GM18868 (cell line): ENCODE results near the gene TRIM38.
"Not testable (repeated sequence)": the region's sequence is repeated elsewhere in the genome, so short reads cannot be mapped to it uniquely, and the experiment has no call there.

Source experiments
- ATAC-seq: cut with Tn5 transposase; IDR thresholded peaks from one replicate; pipeline ENCODE4 v1.9.1; 2021; ENCODE audit warnings: mild to moderate bottlenecking, moderate library complexity; ENCODE audit not compliant: unreplicated experiment

The TRIM38 gene

DNA sequence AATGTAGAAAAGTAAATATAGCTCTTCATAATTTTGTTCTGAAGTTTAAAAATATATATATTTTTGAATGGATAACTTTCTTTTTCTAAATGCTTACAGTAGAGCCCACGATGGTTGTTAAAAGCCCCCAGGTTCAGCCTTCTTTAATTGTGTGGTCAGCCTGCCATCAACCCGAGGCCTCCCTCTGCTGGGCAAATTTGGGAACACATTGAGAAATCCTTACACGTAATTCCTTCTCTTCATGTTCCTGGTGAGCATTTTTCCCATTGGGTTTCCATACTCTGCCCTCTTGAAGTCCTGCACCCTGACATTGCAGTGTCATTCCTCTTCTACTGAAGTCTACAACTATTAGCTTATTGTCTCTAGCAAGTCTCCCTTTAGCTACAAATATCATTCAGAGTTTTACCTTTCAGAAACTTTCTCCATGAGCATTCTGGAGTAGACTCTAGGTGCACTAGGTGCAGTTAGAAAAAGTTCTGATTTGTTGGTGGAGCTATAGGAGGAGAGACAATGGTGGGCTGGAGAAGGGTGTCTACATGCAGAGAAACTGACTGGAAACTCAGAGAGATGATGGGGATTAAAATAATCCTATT, 40.6 kb downstream of the TRIM38 start:
- peak; percentile 53 for ATAC-seq

DNA sequence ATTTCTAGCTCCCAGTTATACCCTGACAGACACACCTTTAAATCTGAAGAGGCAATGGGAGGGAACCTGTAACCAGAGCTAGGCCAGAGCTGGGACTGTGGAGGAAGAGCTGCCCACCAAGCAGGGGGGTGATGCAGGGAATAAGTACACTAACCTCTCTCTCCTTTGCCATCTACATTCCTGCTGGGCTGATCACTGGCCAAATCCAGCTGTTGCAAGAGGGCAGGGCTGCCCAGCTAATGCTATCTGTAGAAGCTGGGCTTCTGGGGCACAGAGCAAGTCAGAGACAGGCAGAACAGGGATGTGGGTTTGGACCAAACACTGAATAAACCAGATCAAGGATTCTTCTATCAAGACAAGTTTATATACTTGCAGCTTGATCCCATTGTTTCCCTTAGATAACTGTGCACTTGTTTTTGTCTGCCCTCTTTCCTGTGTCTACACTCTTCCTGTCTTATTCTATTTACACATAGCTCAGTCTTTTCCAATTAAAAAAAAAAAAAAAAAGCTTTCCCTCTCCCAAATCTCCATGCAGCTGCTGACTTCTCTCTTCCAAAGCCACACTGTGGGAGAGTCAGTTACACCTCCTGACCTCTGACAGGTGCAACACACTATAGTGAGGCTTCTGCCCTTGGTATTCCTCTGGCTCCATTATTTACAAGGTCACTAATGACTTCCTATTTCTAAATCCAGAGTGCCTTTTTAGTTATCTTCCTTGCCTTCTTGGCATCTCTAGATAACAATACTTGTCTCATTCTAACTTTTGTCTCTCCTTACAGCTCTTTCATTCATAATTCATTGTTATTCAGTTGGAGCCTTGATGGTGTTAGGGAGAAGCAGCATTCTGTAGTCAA, 43.7 kb downstream of the TRIM38 start:
- no peak for ATAC-seq

DNA sequence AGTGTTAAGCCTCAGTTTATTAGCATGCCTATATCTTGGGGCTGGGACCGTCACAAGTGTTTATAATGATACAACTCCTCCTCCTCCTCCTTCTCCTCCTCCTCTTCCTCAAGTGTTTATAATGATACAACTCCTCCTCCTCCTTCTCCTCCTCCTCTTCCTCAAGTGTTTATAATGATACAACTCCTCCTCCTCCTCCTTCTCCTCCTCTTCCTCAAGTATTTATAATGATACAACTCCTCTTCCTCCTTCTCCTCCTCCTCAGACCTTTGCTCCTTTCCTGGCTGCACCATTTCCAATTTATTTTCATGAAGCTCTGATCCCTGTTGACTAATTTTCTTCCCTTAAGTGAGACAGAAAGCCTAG, 44.3 kb downstream of the TRIM38 start:
- not testable (repeated sequence) for ATAC-seq

DNA sequence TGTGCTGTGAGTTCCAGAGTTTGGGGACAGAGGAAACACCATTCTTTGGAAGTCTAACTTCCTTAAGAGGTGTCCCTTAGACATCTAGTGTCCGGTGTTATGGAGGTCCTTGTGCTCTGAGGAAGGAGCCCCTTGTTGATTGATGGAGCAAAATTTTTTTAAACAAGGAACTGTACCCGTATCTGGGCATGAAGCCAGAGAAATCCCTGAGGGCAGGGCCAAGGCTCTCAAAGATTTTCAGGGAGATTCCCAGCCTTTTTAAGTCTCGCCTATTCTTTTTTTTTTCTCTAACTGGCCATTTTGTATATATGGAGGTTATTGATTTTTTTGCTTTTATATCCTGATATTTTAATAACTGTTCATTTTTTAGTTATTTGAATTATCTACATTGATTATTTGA, 45.9 kb downstream of the TRIM38 start:
- no peak for ATAC-seq

DNA sequence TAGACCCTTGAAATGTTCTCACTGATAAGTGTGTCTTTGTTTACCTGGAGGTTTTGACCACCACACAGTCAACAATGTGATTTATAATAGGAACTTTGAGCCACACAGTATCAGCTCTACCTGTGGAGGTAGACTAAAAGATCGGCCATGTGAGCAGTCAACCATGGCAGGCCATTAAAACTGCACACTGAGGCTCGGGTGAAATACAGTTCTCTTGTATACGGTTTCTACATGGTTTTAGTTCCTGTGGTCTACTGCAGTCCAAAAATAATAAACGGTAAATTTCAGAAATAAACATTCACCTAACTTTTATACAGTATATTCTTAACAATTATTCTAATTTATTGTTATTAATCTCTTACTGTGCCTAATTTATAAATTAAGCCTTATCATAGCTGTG, 47.2 kb downstream of the TRIM38 start:
- ATAC-seq, result no peak

DNA sequence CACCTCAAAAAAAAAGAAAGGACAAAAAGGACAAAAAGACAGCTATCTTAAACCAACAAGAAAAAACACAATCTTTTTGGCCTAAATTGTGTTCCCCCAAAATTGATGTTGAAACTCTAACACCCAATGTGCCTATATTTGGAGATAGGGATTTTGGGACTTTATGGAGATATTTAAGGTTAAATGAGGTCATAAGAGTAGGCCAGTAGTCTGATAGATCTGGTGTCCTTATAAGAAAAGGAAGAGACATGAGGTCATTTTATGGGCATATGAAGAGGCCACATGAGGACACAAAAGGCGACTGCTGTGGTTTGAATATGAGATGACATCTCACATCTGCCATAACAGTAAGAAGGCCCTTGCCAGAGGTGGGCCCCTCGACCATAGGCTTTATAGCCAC, 49.5 kb downstream of the TRIM38 start:
- ATAC-seq, result no peak

DNA sequence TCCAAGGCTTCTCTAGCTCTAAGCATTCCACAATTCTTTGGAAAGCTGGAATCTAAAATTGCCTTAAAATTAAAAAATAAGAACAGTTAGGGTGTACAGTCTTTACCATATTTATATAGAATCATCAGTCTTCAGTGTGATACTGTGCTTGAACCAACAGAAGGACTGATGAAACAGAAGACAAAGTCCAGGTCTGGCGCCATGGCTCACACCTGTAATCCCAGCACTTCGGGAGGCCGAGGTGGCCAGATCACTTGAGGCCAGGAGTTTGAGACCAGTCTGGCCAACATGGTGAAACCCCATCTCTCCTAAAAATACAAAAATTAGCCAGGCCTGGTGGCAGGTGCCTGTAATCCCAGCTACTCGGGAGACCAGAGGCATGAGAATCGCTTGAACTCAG, 51.8 kb downstream of the TRIM38 start:
- not testable (repeated sequence) for ATAC-seq

DNA sequence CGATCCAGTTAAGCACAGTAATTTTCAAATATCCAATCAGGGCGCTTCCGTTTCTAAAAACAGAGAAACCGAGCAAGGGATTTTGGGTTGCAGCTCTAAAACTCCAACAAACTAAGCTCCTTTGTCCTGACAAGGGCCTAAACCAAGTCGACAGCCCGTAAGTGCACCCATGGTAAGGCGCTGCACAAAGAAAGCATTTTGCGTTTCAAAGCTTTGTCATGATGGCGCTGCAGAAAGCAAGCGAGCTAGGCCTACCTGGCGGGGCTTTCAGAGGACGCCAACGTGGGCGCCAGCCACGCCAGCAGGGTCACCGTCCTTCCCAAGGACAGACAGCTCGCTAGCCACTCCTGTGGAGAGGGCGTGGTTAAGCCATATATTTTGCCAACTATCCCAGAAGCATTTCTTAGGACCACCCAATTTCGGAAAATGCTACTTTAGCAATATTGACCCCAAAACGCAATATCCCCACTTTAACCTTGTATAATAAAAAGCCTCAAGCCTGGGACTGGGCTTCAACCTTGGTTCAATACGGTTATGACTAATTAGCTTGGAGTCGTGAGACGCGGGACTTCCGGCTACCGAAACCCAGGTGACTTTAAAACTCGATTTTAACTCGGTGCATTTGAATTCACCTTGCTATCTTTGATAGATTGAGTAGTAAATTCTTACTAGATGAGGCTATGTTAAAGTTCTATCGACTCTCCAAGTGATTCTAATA, 53.8 kb downstream of the TRIM38 start:
- no peak for ATAC-seq

DNA sequence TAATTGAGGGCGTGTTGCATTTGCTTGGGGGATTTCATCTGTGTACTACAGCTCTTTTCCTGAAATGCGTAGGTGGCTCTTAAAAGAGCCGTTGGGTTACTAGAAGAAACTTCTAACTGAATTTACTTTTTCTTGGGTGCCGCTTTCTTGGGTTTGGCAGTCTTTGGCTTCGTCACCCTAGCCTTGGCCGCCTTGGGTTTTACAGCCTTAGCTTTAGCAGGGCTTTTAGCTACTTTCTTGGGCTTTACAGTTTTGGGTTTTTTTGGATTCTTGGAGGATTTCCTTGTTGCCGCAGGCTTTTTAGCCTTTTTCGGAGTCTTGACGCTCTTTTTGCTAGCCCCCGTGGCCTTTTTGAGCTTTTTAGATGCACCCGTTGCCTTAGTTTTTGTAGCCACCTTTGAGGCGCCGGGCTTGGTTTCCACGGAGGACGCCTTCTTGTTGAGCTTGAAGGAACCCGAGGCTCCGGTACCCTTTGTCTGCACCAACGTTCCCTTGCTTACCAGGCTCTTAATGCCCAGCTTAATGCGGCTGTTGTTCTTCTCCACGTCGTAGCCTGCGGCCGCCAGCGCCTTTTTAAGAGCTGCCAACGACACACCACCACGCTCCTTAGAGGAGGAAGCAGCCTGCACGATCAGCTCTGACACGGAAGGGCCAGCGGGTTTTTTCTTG, 54.5 kb downstream of the TRIM38 start:
- ATAC-seq, result no peak

DNA sequence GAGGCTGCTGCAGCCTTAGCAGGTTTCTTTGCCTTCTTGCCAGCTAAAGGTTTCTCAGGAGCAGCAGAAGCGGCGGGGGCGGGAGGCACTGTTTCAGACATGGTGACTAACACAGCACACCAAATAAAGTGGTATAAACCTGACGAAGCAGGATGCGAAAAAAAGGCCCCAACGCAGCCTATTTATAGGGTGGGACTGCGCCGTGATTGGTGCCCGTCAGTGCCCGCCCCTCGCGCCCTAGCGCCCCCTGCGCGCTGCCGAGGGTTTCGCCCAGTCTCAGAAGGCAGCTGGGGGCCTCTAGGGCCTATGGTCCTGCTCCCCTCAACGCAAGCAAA, 55.0 kb downstream of the TRIM38 start:
- no peak for ATAC-seq

DNA sequence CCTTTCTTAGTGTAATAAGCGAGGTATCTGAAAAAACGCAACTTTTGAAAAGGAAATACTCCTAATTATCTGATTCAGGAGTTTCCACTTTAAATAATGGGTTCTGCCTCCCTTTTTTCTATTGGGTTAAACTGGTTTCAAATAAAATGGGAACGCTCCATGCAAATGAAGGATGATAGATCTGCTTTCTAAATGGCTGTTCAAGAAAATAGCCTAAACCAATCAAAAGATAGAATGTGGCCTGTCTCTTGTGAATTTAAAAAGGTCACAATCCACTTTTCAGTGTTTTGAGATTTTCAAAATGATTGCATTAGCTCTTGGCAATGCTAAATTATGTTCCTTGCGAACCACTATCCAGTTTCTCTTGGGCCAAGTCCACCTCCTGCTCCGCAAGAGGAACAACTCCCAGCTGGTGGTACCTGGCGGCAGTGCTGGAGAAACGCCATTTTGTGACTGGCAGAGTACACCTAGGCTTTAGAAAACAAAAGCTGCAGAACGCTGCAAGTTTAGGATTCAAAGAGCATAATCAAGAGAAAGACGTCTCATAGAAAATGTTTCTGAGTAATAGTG, 56.7 kb downstream of the TRIM38 start:
- ATAC-seq, result no peak

DNA sequence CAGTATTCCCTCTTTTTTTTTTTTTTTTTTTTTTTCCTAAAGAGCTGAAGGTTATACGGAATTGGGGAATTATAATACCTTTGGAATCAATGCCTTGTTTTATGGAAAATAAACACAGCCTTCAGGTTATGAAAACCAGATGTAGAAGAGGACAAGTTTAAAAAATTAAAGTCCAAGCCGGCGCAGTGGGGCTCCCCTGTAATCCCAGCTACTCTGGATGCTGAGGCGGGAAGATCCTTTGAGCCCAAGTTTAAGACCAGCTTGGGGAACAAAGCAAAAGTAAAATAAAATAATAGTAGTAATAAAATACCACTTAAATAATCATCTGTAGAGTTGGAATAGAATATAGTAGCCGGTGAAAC, 57.3 kb downstream of the TRIM38 start:
- ATAC-seq, result no peak

DNA sequence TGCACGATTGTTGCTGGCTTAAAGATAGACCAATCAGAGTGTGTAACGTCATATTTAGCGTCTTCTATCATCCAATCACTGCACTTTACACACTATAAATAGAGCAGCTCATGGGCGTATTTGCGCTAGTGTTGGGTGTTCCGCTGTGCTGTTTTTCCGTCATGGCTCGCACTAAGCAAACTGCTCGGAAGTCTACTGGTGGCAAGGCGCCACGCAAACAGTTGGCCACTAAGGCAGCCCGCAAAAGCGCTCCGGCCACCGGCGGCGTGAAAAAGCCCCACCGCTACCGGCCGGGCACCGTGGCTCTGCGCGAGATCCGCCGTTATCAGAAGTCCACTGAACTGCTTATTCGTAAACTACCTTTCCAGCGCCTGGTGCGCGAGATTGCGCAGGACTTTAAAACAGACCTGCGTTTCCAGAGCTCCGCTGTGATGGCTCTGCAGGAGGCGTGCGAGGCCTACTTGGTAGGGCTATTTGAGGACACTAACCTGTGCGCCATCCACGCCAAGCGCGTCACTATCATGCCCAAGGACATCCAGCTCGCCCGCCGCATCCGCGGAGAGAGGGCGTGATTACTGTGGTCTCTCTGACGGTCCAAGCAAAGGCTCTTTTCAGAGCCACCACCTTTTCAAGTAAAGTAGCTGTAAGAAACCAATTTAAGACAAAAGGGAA, 57.9 kb downstream of the TRIM38 start:
- ATAC-seq, result peak; percentile 59

DNA sequence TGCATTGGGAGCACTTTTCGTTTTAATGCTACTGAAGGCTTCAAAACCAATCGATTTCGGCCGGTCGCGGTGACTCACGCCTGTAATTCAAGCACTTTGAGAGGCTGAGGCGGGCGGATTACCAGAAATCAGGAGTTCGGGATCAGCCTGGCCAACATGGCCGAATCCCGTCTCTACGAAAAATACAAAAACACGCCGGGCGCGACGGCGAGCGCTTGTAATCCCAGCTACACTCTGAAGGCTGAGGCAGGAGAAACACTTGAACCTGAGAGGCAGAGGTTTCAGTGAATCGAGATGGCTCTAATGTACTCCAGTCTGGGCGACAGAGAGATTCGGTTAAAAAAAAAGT, 58.4 kb downstream of the TRIM38 start:
- ATAC-seq, result peak; percentile 11

DNA sequence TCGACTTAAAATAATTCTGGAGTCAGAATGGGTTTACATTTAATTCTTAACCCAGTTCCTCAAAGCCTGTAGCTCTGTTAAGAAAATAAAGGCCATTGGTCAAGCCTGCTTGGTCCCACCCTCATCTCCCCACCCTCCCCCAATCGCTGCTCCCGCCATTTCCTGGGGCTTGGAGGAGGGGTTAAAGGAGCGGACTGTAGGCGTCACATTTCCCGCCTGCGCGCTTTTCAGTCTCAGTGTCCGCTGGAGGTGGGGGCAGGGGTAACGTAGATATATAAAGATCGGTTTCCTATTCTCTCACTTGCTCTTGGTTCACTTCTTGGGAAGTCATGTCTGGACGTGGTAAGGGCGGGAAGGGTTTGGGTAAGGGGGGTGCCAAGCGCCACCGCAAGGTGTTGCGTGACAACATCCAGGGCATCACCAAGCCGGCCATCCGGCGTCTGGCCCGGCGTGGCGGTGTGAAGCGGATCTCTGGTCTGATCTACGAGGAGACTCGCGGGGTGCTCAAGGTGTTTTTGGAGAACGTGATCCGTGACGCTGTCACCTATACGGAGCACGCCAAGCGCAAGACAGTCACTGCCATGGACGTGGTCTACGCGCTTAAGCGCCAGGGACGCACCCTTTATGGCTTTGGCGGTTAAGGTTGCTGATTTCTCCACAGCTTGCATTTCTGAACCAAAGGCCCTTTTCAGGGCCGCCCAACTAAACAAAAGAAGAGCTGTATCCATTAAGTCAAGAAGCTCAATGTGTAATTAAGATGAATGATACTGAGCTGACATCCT, 58.9 kb downstream of the TRIM38 start:
- ATAC-seq, result peak; percentile 48

DNA sequence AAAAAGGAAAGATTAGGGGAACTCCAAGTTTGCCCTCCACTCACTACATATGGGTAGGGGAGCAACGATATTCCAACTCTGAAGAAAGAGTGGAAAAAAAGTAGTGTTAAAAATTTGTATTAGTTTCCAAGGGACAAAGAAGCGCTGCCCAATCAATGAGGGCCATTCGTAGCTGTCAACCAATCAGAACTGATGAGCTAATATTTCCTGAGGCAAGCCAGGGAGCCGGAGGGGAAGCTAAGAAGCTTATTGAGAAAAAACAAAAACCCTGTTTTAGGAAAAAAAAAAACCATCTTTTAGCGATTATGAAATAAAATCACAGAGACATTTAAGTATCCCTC, 59.5 kb downstream of the TRIM38 start:
- no peak for ATAC-seq

DNA sequence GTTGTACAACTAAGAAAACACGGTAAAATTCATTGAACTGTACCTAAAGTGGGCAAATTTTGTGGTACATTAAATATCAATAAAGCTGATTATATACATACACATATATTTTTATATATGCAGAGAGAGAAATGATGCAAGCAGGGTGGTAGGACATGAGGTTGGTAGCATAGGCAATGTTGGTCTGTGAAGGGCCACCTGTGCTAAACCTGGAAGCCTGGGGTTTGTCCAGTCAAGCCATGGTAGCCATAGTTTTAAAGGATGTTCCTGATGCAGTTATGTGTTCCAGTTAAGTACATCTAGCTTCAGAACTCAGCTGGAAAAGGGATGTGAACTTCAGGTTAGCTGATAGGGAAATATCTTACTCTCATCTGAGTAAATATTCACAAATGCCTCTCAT, 60.1 kb downstream of the TRIM38 start:
- ATAC-seq, result no peak

DNA sequence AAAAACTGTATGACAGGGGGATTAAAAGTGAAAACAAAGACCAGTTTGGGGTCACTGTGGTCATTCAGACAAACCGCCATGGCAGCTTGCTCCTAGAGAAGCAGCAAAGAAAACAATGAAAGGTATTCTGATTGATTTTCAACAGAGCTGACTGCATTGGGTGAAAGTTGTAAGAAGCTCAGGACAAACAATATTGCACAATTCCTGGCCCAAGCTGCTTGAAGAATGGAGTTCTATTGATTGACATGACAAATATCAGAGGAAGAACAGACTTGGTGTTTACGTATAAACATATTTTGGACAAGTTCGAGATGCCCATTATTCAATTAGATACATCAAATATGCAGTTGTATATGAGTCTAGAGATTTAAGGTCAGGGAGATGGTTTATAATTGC, 62.0 kb downstream of the TRIM38 start:
- no peak for ATAC-seq

DNA sequence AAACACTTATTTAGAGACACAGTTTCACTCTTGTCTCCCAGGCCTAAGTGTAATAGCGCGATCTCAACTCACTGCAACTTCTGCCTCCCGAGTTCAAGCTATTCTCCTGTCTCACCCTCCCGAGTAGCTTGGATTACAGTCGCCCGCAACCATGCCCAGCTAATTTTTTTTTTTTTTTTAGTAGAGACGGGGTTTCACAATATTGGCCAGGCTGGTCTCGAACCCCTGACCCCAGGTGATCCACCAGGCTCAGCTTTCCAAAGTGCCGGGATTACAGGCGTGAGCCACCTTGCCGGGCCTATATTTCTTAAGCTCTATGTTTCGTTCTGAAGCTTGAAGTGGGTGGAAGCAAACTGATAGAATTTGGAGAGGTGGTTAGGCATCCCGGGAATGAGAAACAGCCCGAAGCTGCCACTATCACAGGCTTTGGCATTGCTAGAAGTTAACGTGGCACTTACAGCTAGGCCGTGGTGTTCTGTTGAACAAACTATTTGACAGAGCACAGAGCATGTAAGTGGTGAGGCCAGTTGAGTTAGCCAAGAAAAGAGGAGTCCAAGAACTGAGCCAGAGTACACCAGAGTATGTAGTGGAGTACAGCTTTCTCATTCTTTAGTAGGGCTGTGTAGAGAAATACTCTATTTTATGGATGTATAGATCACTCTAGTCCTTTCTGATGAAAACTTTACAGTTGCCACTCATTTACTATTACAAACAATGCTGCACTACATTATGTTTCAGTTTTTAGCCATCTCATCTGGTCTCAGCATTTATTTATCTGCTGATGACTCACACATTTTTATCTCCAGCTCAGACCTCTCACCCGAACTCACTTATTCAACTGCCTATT, 62.7 kb downstream of the TRIM38 start:
- ATAC-seq, result no peak
